Mammary epithelial cell (primary cell): Measurements from ENCODE around the gene FNDC3B.

ENCODE experiments used
- CTCF ChIP-seq, 2 donors: IDR thresholded peaks in 1 of 2; conservative IDR thresholded peaks in 1 of 2; 2 replicates each; pipeline ENCODE4 v1.5.1; 2011 to 2012; ENCODE audit warnings: inconsistent platforms in 2 of 2, low read length in 2 of 2, mild to moderate bottlenecking in 2 of 2, control low read depth in 1 of 2, low read depth in 1 of 2; ENCODE audit not compliant: insufficient read depth in 1 of 2; ENCODE audit errors: extremely low read depth in 1 of 2
- EZH2 ChIP-seq: IDR thresholded peaks from 2 replicates; pipeline ENCODE4 v1.6.1; 2012; ENCODE audit warnings: low read length, inconsistent platforms, borderline replicate concordance

GRCh38 chr3:172065527-172065926 lies 26.1 kb downstream of the FNDC3B start:
- TF ChIP-seq CTCF (conservative IDR thresholded peaks at IDR 0.05 in 1 of 2, IDR thresholded peaks at IDR 0.05 in 1 of 2; ENCODE audit: extremely low read depth in 1 of 2, insufficient read depth in 1 of 2, low read depth in 1 of 2, low read length in 2 of 2) = no peak
- no peak for TF ChIP-seq EZH2
